Gastroesophageal sphincter (tissue), 4 donors: ENCODE measurements around the gene LATS2. TPM values are rescaled to one million over a fixed set of nuclear protein-coding genes. Genes with fewer than 3 reads are reported as not detected.
"Not testable (repeated sequence)": the region's sequence is repeated elsewhere in the genome, so short reads cannot be mapped to it uniquely, and the experiment has no call there.

ENCODE experiments used
- ATAC-seq: fragments of 150-250 bp; one replicate; pipeline ENCODE4 v1.9.1; 2016; ENCODE audit warnings: mild to moderate bottlenecking, moderate library complexity
- H3K27ac ChIP-seq, 4 donors: fragments of 200-600 bp; sonication (generic) in 3 of 4; 1 replicate in 3 of 4; 2 replicates in 1 of 4; pipeline ENCODE4 v1.5.1; 2016 to 2019
- H3K27me3 ChIP-seq: fragments of 200-600 bp; sonication (generic); one replicate; pipeline ENCODE4 v1.5.1; 2019
- H3K36me3 ChIP-seq, 2 donors: fragments of 200-600 bp; sonication (generic); one replicate each; pipeline ENCODE4 v1.5.1; 2019; ENCODE audit warnings: control low read depth in 1 of 2
- H3K4me1 ChIP-seq, 3 donors: fragments of 200-600 bp; sonication (generic); 1 replicate in 2 of 3; 2 replicates in 1 of 3; pipeline ENCODE4 v1.5.1; 2016 to 2019; ENCODE audit warnings: control low read depth in 2 of 3
- H3K4me3 ChIP-seq, 2 donors: fragments of 200-600 bp; sonication (generic); one replicate each; pipeline ENCODE4 v1.5.1; 2019; ENCODE audit warnings: mild to moderate bottlenecking in 1 of 2, moderate library complexity in 1 of 2
- H3K9me3 ChIP-seq, 3 donors: fragments of 200-600 bp; sonication (generic); one replicate each; pipeline ENCODE4 v1.5.1; 2017 to 2019; ENCODE audit warnings: control low read depth in 2 of 3
- EP300 ChIP-seq: sonication (generic); formaldehyde crosslinking; IDR thresholded peaks from one replicate; pipeline ENCODE4 v1.6.1; 2017; ENCODE audit warnings: antibody characterized with exemption, mild to moderate bottlenecking
- POLR2A ChIP-seq, 2 donors: fragments of 450-650 bp; IDR thresholded peaks; one replicate each; pipeline ENCODE4 v1.6.1; 2017; ENCODE audit warnings: antibody characterized with exemption in 2 of 2, mild to moderate bottlenecking in 2 of 2, moderate library complexity in 1 of 2
- POLR2AphosphoS5 ChIP-seq: sonication (generic); formaldehyde crosslinking; IDR thresholded peaks from one replicate; pipeline ENCODE4 v1.6.1; 2017; ENCODE audit warnings: antibody characterized with exemption
- WGBS, 2 donors: methylation state at CpG; one replicate each; pipeline ENCODE4 v1.1.5; 2018; ENCODE audit warnings: low coverage in 1 of 2; 5-methylcytosine and 5-hydroxymethylcytosine counted together
- total RNA-seq, 4 donors: library from RNA; depleted of rRNA; stranded (reverse); fragments of >200 nt; gene quantifications; one replicate each; pipeline ENCODE4 v1.1.0, GENCODE V29; 2016
- TF ChIP-seq, protein P1 (sequence below), 4 experiments: fragments of 200-600 bp in 2 of 4; fragments of 450-650 bp in 2 of 4; sonication (generic) in 1 of 4; IDR thresholded peaks; one replicate each; pipeline ENCODE4 v1.5.1; 2017 to 2019; ENCODE audit warnings: antibody characterized with exemption in 4 of 4, mild to moderate bottlenecking in 2 of 4, moderate library complexity in 2 of 4

LATS2 gene
- total RNA-seq, 4 donors from 2014 or later: 42.2 to 95.4 (median 56.5) TPM

DNA sequence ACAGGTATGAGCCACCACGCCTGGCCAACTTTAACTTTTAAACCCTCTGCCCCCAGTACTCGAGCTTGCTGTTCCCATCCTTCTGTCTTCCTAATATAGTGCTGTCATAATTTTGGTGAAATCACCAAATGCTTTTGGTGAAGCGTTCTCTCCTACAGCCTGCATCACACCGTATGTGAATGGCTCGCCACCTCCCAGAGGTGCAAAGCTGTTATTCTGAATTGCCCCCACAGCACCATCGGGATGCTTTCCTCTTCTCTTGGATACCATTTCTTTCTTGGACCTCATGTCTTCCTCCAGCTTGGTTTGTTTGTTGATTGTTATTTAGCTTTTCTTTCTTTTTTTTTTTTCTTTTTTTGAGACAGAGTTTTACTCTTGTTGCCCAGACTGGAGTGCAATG is 105.9 kb downstream of the LATS2 start:
- no peak for TF ChIP-seq EP300
- TF ChIP-seq POLR2AphosphoS5: no peak
- TF ChIP-seq POLR2A (IDR thresholded peaks at IDR 0.05): no peak
- TF ChIP-seq, protein P1, sequence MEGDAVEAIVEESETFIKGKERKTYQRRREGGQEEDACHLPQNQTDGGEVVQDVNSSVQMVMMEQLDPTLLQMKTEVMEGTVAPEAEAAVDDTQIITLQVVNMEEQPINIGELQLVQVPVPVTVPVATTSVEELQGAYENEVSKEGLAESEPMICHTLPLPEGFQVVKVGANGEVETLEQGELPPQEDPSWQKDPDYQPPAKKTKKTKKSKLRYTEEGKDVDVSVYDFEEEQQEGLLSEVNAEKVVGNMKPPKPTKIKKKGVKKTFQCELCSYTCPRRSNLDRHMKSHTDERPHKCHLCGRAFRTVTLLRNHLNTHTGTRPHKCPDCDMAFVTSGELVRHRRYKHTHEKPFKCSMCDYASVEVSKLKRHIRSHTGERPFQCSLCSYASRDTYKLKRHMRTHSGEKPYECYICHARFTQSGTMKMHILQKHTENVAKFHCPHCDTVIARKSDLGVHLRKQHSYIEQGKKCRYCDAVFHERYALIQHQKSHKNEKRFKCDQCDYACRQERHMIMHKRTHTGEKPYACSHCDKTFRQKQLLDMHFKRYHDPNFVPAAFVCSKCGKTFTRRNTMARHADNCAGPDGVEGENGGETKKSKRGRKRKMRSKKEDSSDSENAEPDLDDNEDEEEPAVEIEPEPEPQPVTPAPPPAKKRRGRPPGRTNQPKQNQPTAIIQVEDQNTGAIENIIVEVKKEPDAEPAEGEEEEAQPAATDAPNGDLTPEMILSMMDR (IDR thresholded peaks at IDR 0.05): no peak
- H3K4me1 ChIP-seq: no peaks in the 10 kb centered on the region
- H3K9me3 ChIP-seq: no peaks in the 10 kb centered on the region
- H3K4me3 ChIP-seq: no peak overlapping the region
- no peak overlapping the region for H3K27ac ChIP-seq
- no peak for ATAC-seq
- peaks cover 8% of the 10 kb centered on the region for H3K27me3 ChIP-seq
- no peaks in the 10 kb centered on the region for H3K36me3 ChIP-seq
- 91 to 97% methylated on average over 4 to 6 of the region's 6 CpGs for WGBS, 2 donors

DNA sequence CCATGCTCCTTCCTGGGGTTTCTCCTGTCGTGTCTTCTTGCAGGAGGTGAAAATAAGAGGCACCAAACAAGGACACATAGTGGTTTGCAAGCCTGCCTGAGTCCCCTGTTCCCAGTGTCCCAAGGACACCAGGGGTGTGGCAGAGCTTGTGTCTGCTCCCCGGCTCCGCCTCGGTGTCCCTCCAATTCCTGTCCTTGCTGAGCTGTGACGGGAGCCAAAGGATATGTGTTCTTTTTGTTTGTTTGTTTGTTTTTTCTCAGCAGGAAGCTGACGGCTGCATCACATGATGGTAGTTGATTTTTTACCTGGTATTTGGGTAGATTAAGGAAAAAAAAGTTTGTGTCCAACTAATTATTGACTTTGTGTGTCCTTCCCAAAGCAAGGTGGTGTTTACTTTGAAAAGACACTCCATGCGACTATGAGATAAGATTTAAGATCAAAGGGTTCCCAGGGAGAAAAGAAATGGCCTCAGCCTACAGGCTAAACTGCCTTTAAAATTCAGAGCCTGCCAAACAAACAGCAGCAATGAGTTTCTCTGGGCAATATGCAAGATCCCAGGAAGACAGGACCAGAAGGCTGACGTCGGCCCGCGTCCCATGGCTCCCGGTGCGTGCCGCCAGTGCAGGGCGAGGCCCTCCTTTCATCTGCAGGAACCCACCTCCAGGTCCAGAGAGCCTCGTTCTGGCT is 108.0 kb downstream of the LATS2 start:
- Histone ChIP-seq H3K4me3 (no peak overlapping the region), H3K27me3 (peaks cover 8% of the 10 kb centered on the region), H3K4me1 (no peaks in the 10 kb centered on the region), H3K36me3 (no peaks in the 10 kb centered on the region), H3K9me3 (no peaks in the 10 kb centered on the region), H3K27ac (no peak overlapping the region)
- no peak for ATAC-seq
- TF ChIP-seq, protein P1 (IDR thresholded peaks at IDR 0.05): no peak
- WGBS, 2 donors: 38 to 67% methylated on average over 4 to 15 of the region's 16 CpGs

DNA sequence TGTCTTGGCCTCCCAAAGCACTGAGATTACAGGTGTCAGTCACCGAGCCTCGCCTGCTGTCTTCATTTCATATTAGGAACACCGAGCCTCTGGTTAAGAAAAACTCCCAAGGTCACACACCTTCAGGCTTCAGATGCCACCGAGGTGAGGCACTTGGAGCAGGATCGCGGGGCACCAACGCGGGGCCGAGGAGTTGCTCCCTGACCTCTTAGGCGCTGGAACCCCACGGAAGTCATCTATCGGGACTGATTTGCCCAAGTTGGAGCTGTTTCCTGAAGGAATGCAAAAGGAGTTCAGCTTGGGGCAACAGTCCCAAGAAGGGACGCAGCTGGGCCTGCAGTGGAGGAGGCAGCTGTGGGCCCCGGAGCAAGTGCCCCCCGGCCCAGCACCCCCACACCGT is 108.5 kb downstream of the LATS2 start:
- Histone ChIP-seq H3K9me3 (no peaks in the 10 kb centered on the region), H3K27me3 (peaks cover 8% of the 10 kb centered on the region), H3K27ac (no peak overlapping the region), H3K36me3 (no peaks in the 10 kb centered on the region), H3K4me3 (no peak overlapping the region), H3K4me1 (no peaks in the 10 kb centered on the region)
- no peak for ATAC-seq
- 74 to 75% methylated on average over 5 to 8 of the region's 16 CpGs for WGBS, 2 donors
- TF ChIP-seq POLR2AphosphoS5: no peak
- TF ChIP-seq, protein P1 (IDR thresholded peaks at IDR 0.05): no peak
- no peak for TF ChIP-seq EP300
- TF ChIP-seq POLR2A (IDR thresholded peaks at IDR 0.05): no peak

DNA sequence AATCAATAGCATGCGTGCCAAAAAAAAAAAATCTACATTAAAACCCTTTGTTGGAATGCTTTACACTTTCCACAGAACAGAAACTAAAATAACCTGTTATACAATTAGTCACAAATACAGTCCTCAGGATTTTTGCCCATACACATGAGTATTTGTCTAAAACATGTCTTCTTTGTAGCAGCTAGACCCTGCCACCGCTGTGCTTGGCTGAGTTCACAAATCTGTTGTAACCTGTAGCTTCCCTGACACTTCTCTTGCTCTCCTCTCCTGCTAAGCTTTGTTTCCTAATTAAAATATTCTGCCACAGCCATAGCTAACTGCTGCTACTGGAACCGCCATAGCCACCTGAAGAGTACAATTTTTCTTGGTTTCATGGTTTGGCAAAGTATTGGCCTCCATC is 113.4 kb downstream of the LATS2 start:
- H3K9me3 ChIP-seq, H3K4me1 ChIP-seq, H3K36me3 ChIP-seq, H3K27ac ChIP-seq, ATAC-seq, H3K4me3 ChIP-seq: not testable (repeated sequence)
- H3K27me3 ChIP-seq: peaks cover 13% of the 10 kb centered on the region
- WGBS, 2 donors: 74 to 86% methylated on average over 3 of the region's 3 CpGs

DNA sequence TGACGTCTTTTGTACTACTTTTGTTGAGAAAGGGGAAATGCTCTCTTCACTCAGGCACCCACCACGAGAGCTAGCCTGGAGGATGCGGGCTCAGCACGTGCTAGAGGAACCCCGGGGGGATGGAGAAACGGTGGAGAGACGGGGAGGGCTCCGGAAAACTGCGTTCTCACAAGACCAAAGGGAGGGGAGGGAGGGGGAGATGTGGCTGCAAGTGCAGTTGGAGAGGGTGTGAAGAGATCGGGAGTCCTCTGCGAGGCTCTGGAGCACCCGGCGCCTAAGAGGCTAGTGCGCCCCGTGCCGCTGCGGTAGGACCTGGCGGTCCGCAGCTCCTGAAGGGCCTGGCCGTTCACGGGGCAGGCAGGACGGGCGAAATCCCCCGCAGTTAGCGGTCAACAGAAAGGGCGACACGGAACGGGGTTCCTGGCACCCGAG is 115.4 kb downstream of the LATS2 start:
- H3K4me1 ChIP-seq: peaks cover 0 to 10% (median 0%) of the 10 kb centered on the region in 3 donors
- peaks cover 9% of the 10 kb centered on the region for H3K27me3 ChIP-seq
- WGBS, 2 donors: 10 to 26% methylated on average over 10 to 18 of the region's 29 CpGs
- TF ChIP-seq, protein P1 (IDR thresholded peaks at IDR 0.05): no peak
- TF ChIP-seq POLR2A (IDR thresholded peaks at IDR 0.05): no peak
- TF ChIP-seq EP300: no peak
- no peak for TF ChIP-seq POLR2AphosphoS5
- H3K4me3 ChIP-seq: peak overlapping the region in 1 of 2 donors; percentile 17
- no peaks in the 10 kb centered on the region for H3K36me3 ChIP-seq
- no peak overlapping the region for H3K27ac ChIP-seq
- no peak for ATAC-seq
- H3K9me3 ChIP-seq: no peaks in the 10 kb centered on the region
